Measurements from ENCODE around the gene BGN.

BGN gene

GRCh38 chrX:153463031-153463430, 31.7 kb upstream of the BGN start:
- H3K27ac ChIP-seq (ENCODE audit: low read length), result no peak overlapping the region
- H3K4me1 ChIP-seq (ENCODE audit: control insufficient read depth in 1 of 2, insufficient read depth in 2 of 2, low read length in 2 of 2), result peaks cover 0 to 3% of the 10 kb centered on the region in 2 donors
- H3K27me3 ChIP-seq (ENCODE audit: low read depth, low read length), result no peaks in the 10 kb centered on the region
- H3K36me3 ChIP-seq (ENCODE audit: control insufficient read depth in 1 of 2, insufficient read depth in 2 of 2, low read length in 2 of 2), result peaks cover 0 to 17% of the 10 kb centered on the region in 2 donors
- H3K4me3 ChIP-seq (ENCODE audit: low read depth in 1 of 2, low read length in 2 of 2), result no peak overlapping the region
- H3K9me3 ChIP-seq (ENCODE audit: control insufficient read depth in 1 of 2, low read length in 2 of 2), result no peaks in the 10 kb centered on the region

GRCh38 chrX:153463556-153463955, 31.2 kb upstream of the BGN start:
- Histone ChIP-seq H3K4me1 (ENCODE audit: control insufficient read depth in 1 of 2, insufficient read depth in 2 of 2, low read length in 2 of 2) (peaks cover 0 to 3% of the 10 kb centered on the region in 2 donors), H3K36me3 (ENCODE audit: control insufficient read depth in 1 of 2, insufficient read depth in 2 of 2, low read length in 2 of 2) (peaks cover 0 to 17% of the 10 kb centered on the region in 2 donors), H3K9me3 (ENCODE audit: control insufficient read depth in 1 of 2, low read length in 2 of 2) (no peaks in the 10 kb centered on the region), H3K27me3 (ENCODE audit: low read depth, low read length) (no peaks in the 10 kb centered on the region), H3K4me3 (ENCODE audit: low read depth in 1 of 2, low read length in 2 of 2) (no peak overlapping the region), H3K27ac (ENCODE audit: low read length) (no peak overlapping the region)

- no peak overlapping the region for H3K27ac ChIP-seq (ENCODE audit: low read length)
- no peaks in the 10 kb centered on the region for H3K9me3 ChIP-seq (ENCODE audit: control insufficient read depth in 1 of 2, low read length in 2 of 2)
- no peak overlapping the region for H3K4me3 ChIP-seq (ENCODE audit: low read depth in 1 of 2, low read length in 2 of 2)
- H3K4me1 ChIP-seq (ENCODE audit: control insufficient read depth in 1 of 2, insufficient read depth in 2 of 2, low read length in 2 of 2), result peaks cover 0 to 7% of the 10 kb centered on the region in 2 donors
- H3K27me3 ChIP-seq (ENCODE audit: low read depth, low read length), result no peaks in the 10 kb centered on the region
- H3K36me3 ChIP-seq (ENCODE audit: control insufficient read depth in 1 of 2, insufficient read depth in 2 of 2, low read length in 2 of 2), result peaks cover 0 to 17% of the 10 kb centered on the region in 2 donors
These were observed 30.7 kb upstream of the BGN start for GRCh38 chrX:153464116-153464515.

GRCh38 chrX:153465691-153466380, 28.9 kb upstream of the BGN start:
- Histone ChIP-seq H3K36me3 (ENCODE audit: control insufficient read depth in 1 of 2, insufficient read depth in 2 of 2, low read length in 2 of 2) (peaks cover 0 to 17% of the 10 kb centered on the region in 2 donors), H3K4me1 (ENCODE audit: control insufficient read depth in 1 of 2, insufficient read depth in 2 of 2, low read length in 2 of 2) (peaks cover 0 to 16% of the 10 kb centered on the region in 2 donors)

GRCh38 chrX:153468008-153468580, 26.7 kb upstream of the BGN start:
- Histone ChIP-seq H3K27me3 (ENCODE audit: low read depth, low read length) (no peaks in the 10 kb centered on the region), H3K27ac (ENCODE audit: low read length) (no peak overlapping the region)

More at GRCh38 chrX:153465691-153466380, 28.9 kb upstream of the BGN start:
- Histone ChIP-seq H3K4me3 (ENCODE audit: low read depth in 1 of 2, low read length in 2 of 2) (no peak overlapping the region), H3K9me3 (ENCODE audit: control insufficient read depth in 1 of 2, low read length in 2 of 2) (no peaks in the 10 kb centered on the region), H3K27me3 (ENCODE audit: low read depth, low read length) (no peaks in the 10 kb centered on the region), H3K27ac (ENCODE audit: low read length) (no peak overlapping the region)

GRCh38 chrX:153469811-153470410, 24.9 kb upstream of the BGN start:
- Histone ChIP-seq H3K9me3 (ENCODE audit: control insufficient read depth in 1 of 2, low read length in 2 of 2) (no peaks in the 10 kb centered on the region), H3K27ac (ENCODE audit: low read length) (peak overlapping the region; percentile 39), H3K27me3 (ENCODE audit: low read depth, low read length) (no peaks in the 10 kb centered on the region), H3K4me3 (ENCODE audit: low read depth in 1 of 2, low read length in 2 of 2) (peak overlapping the region; percentile 68 to 75), H3K4me1 (ENCODE audit: control insufficient read depth in 1 of 2, insufficient read depth in 2 of 2, low read length in 2 of 2) (peaks cover 0 to 19% of the 10 kb centered on the region in 2 donors), H3K36me3 (ENCODE audit: control insufficient read depth in 1 of 2, insufficient read depth in 2 of 2, low read length in 2 of 2) (peaks cover 0 to 3% of the 10 kb centered on the region in 2 donors)

More at GRCh38 chrX:153468008-153468580, 26.7 kb upstream of the BGN start:
- H3K4me3 ChIP-seq (ENCODE audit: low read depth in 1 of 2, low read length in 2 of 2), result no peak overlapping the region
- no peaks in the 10 kb centered on the region for H3K9me3 ChIP-seq (ENCODE audit: control insufficient read depth in 1 of 2, low read length in 2 of 2)
- H3K36me3 ChIP-seq (ENCODE audit: control insufficient read depth in 1 of 2, insufficient read depth in 2 of 2, low read length in 2 of 2), result peaks cover 0 to 9% of the 10 kb centered on the region in 2 donors
- peaks cover 0 to 16% of the 10 kb centered on the region in 2 donors for H3K4me1 ChIP-seq (ENCODE audit: control insufficient read depth in 1 of 2, insufficient read depth in 2 of 2, low read length in 2 of 2)

- H3K4me1 ChIP-seq (ENCODE audit: control insufficient read depth in 1 of 2, insufficient read depth in 2 of 2, low read length in 2 of 2), result peaks cover 0 to 19% of the 10 kb centered on the region in 2 donors
- peaks cover 0 to 3% of the 10 kb centered on the region in 2 donors for H3K36me3 ChIP-seq (ENCODE audit: control insufficient read depth in 1 of 2, insufficient read depth in 2 of 2, low read length in 2 of 2)
- peak within 1 kb of the TSS; percentile 68 to 75 for H3K4me3 ChIP-seq (ENCODE audit: low read depth in 1 of 2, low read length in 2 of 2)
- no peaks in the 10 kb centered on the region for H3K27me3 ChIP-seq (ENCODE audit: low read depth, low read length)
- no peaks in the 10 kb centered on the region for H3K9me3 ChIP-seq (ENCODE audit: control insufficient read depth in 1 of 2, low read length in 2 of 2)
- peak within 1 kb of the TSS; percentile 39 for H3K27ac ChIP-seq (ENCODE audit: low read length)
These were observed 24.1 kb upstream of the BGN start, which contains the start of gene HAUS7 for GRCh38 chrX:153470411-153471363. HAUS7 (minus strand) TSS chrX:153470576; CDS start chrX:153470557, 19 bp downstream.

GRCh38 chrX:153471663-153472280, 23.0 kb upstream of the BGN start:
- Histone ChIP-seq H3K36me3 (ENCODE audit: control insufficient read depth in 1 of 2, insufficient read depth in 2 of 2, low read length in 2 of 2) (no peaks in the 10 kb centered on the region), H3K4me1 (ENCODE audit: control insufficient read depth in 1 of 2, insufficient read depth in 2 of 2, low read length in 2 of 2) (peaks cover 0 to 19% of the 10 kb centered on the region in 2 donors), H3K4me3 (ENCODE audit: low read depth in 1 of 2, low read length in 2 of 2) (no peak overlapping the region), H3K9me3 (ENCODE audit: control insufficient read depth in 1 of 2, low read length in 2 of 2) (no peaks in the 10 kb centered on the region), H3K27ac (ENCODE audit: low read length) (no peak overlapping the region), H3K27me3 (ENCODE audit: low read depth, low read length) (no peaks in the 10 kb centered on the region)

GRCh38 chrX:153473126-153473525, 21.7 kb upstream of the BGN start:
- Histone ChIP-seq H3K4me1 (ENCODE audit: control insufficient read depth in 1 of 2, insufficient read depth in 2 of 2, low read length in 2 of 2) (peaks cover 0 to 19% of the 10 kb centered on the region in 2 donors), H3K27ac (ENCODE audit: low read length) (no peak overlapping the region), H3K4me3 (ENCODE audit: low read depth in 1 of 2, low read length in 2 of 2) (no peak overlapping the region)

GRCh38 chrX:153474266-153474665, 20.5 kb upstream of the BGN start:
- Histone ChIP-seq H3K36me3 (ENCODE audit: control insufficient read depth in 1 of 2, insufficient read depth in 2 of 2, low read length in 2 of 2) (no peaks in the 10 kb centered on the region), H3K9me3 (ENCODE audit: control insufficient read depth in 1 of 2, low read length in 2 of 2) (no peaks in the 10 kb centered on the region), H3K4me1 (ENCODE audit: control insufficient read depth in 1 of 2, insufficient read depth in 2 of 2, low read length in 2 of 2) (peaks cover 0 to 14% of the 10 kb centered on the region in 2 donors), H3K27me3 (ENCODE audit: low read depth, low read length) (no peaks in the 10 kb centered on the region), H3K27ac (ENCODE audit: low read length) (no peak overlapping the region), H3K4me3 (ENCODE audit: low read depth in 1 of 2, low read length in 2 of 2) (no peak overlapping the region)

More at GRCh38 chrX:153473126-153473525, 21.7 kb upstream of the BGN start:
- Histone ChIP-seq H3K9me3 (ENCODE audit: control insufficient read depth in 1 of 2, low read length in 2 of 2) (no peaks in the 10 kb centered on the region), H3K27me3 (ENCODE audit: low read depth, low read length) (no peaks in the 10 kb centered on the region), H3K36me3 (ENCODE audit: control insufficient read depth in 1 of 2, insufficient read depth in 2 of 2, low read length in 2 of 2) (no peaks in the 10 kb centered on the region)

Data from muscle layer of duodenum (tissue), 2 donors.